ENCODE results near the gene CDK11B.

Gene CDK11B

GRCh38 chr1:1614204-1614953 lies 44.4 kb downstream of the CDK11B start:
- DNase-seq = no peak

- no peak for DNase-seq
These were observed 45.2 kb downstream of the CDK11B start for GRCh38 chr1:1613509-1614082.

DNA sequence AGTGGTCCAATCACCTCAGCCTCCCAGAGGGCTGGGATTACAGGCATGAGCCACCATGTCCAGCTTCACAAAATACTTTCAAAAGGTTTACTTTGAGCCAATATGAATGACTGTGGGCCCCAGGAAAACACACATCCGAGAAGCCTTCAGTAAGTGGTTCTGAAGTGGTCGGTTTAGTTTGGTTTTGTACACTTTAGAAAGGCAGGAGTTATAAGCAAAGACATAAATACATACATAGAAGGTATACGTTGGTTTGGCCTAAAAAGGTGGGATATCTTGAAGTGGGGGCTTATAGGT lies 46.8 kb downstream of the CDK11B start:
- no peak for DNase-seq

- DNase-seq = no peak
These were observed 48.0 kb downstream of the CDK11B start for GRCh38 chr1:1610796-1611195.

DNA sequence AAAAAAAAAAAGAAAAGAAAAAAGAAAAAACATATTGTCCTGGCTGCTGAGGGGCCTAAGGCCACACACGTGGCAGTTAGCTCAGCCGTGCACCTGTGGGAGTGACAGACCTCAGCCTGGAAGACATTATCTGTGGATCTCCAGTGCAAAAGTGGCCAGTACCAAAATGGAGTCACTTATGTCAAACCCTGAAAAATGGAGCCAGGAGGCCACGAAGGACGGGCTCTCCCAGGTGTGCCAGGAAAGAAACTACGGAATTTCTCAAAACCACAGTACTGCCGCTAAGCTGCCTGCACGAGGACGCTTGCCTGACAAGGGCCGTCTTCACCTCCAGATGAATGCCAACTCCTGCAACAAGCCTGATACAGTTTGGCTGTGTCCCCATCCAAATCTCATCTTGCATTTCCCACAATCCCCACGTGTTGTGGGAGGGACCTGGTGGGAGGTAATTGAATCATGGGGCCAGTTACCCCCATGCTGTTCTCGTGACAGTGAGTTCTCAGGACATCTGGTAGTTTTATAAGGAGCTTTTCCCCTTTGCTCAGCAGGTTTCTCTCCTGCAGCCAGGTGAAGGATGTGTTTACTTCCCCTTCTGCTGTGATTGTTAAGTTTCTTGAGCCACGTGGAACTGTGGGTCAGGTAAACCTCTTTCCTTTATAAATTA lies 48.9 kb downstream of the CDK11B start:
- DNase-seq = no peak

- DNase-seq = no peak
These were observed 52.6 kb downstream of the CDK11B start for GRCh38 chr1:1606232-1606631.

DNA sequence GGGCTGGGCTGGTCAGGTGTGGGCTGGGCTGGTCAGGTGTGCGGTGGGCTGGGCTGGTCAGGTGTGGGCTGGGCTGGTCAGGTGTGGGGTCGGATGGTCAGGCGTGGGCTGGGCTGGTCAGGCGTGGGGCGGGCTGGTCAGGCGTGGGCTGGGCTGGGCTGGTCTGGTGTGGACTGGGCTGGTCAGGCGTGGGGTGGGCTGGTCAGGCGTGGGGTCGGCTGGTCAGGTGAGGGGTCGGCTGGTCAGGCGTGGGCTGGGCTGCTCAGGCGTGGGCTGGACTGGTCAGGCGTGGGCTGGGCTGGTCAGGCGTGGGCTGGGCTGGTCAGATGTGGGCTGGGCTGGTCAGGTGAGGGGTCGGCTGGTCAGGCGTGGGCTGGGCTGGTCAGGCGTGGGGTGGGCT lies 53.1 kb downstream of the CDK11B start:
- no peak for DNase-seq

DNA sequence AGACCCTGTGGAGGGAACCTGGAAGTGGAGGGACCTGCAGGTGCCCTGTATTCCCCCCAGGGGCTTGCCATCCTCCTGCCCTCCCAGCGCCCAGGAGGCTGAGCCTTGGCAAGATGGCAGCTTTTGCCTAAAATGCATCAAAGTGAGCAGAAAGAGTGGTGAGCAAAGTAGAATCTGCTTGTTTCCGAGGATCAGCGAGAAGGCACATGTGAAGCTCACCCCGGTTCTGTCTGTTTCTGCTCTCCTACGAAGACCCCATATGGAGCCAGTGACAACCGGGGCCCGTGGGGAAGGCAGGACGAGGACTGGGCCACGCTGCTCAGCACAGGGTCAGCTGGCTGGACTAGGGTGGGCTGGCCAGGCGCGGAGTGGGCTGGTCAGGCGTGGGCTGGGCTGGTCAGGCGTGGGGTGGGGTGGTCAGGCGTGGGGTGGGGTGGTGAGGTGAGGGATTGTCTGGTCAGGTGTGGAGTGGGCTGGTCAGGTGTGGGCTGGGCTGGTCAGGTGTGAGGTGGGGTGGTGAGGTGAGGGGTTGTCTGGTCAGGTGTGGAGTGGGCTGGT lies 53.7 kb downstream of the CDK11B start:
- no peak for DNase-seq

GRCh38 chr1:1604374-1605033 lies 54.3 kb downstream of the CDK11B start:
- no peak for DNase-seq

- DNase-seq = no peak
These were observed 55.0 kb downstream of the CDK11B start for GRCh38 chr1:1603671-1604373.

GRCh38 chr1:1602968-1603506 lies 55.8 kb downstream of the CDK11B start:
- no peak for DNase-seq

DNA sequence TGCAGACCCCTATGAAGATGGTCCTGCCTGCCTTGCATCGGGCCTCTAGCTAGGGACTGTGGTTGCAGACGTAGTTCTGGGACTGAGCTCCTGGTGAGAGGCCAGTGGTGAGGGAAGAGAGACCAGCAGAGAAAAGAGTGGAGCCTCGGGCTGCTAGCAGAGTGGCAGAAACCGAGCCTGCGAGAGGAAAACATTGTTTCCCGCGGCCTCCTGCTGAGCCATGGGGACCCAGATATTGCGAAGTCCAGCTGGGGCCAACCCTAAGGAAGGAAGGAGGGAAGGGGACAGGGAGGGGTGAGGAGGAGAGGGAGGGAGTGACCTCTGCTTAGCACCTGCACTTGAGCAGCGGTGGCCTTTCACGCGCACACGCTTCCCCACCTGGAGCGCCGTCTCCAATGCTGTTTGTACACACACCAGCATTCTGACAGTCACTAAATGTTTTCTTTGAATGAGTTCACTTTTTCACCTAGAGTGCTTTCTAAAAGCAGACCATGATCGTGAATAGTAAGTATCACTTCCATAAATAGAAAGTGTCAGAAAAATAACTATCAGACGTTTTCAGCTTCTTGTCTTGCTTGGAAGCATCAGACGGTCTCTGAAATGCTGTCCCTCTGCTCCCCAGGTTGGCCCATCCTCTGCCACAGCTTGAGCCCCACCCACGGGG lies 56.4 kb downstream of the CDK11B start:
- DNase-seq = no peak

- no peak for DNase-seq
These were observed 57.1 kb downstream of the CDK11B start for GRCh38 chr1:1601564-1602303.

GRCh38 chr1:1600861-1601563 lies 57.8 kb downstream of the CDK11B start:
- DNase-seq = no peak

GRCh38 chr1:1599935-1600860 lies 58.6 kb downstream of the CDK11B start, which contains the start of gene FNDC10:
FNDC10 (minus strand) TSS chr1:1600135; CDS start chr1:1600015, 120 bp downstream.
- DNase-seq = no peak

- DNase-seq = no peak
These were observed 59.5 kb downstream of the CDK11B start for GRCh38 chr1:1599030-1599934.

- DNase-seq = no peak
These were observed 60.1 kb downstream of the CDK11B start for GRCh38 chr1:1598720-1599029.

- no peak for DNase-seq
These were observed 60.6 kb downstream of the CDK11B start for GRCh38 chr1:1598051-1598719.

Measured in NCI-H748 treated with DMSO at 0.1 percent for 48 hours (cell line).